ENCODE data around the gene HVCN1.

The HVCN1 gene

GRCh38 chr12:110619534-110619953, 69.4 kb downstream of the HVCN1 start:
- peak in 1 of 2 donors; percentile 5 for DNase-seq (ENCODE audit: low read depth in 1 of 2, low spot score in 1 of 2)

DNA sequence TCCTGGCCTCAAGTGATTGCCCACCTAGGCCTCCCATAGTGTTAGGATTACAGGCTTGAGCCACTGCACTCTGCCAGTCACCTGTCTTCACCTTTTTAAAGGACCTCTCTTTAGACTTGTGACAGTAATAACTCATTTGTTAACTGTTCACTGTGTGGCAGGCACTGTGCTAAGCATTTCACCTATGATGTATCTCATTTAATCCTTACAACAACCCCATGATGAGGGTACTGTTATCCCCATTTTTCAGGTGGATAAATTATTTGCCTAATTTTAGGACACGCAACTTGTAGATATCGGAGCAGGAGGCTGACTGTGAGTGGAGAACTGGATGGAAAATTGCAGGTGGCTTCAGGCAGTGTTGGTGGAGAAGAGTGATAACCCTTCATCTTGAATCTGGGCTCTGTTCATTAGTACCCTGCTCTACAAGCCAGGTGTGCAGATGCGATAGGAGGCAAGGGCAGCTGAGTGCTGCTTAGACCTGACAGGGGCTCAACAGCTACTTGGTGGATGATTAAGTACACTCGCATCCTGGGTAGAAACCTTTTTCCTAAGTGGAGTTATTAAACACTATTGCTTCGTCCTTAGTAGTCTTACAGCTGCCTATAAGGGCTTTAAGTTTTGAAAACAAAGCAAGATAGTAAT, 72.3 kb downstream of the HVCN1 start:
- DNase-seq (ENCODE audit: low read depth in 1 of 2, low spot score in 1 of 2) = no peak

- no peak for DNase-seq (ENCODE audit: low read depth in 1 of 2, low spot score in 1 of 2)
Measured at GRCh38 chr12:110615171-110615570, 73.7 kb downstream of the HVCN1 start.

DNA sequence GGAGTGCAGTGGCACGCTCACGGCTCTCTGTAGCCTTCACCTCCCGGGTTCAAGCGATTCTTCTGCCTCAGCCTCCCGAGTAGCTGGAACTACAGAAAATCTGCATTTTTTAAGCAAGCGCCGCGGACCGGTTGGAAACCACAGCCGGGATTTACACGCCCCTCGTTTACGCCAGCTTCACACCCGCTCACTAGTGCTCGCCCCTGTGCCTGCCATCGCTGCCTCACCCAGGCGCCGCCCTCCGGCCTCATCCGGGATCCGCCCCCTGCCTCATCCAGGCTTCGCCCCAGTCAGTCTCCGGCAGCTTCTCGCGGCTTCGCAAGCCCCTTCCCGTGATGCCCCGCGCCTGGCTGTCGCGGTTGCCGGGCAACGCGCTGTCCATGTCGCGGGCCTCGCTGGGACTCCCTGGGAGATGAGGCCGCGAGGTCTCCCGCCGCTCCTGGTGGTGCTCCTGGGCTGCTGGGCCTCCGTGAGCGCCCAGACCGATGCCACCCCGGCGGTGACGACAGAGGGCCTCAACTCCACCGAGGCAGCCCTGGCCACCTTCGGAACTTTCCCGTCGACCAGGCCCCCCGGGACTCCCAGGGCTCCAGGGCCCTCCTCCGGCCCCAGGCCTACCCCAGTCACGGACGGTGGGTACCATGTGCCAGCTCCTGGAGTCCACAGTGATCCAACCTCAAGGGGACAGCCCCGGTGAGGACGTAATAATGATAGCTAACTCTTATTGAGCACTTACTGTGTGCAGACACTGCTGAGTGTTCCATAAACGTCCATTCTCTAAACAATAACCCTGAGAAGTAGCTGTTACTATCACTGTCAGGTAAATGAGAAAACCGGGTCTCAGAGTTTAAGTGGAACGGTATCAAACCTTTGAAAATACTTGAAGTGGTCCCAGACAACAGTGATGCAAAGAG, 74.9 kb downstream of the HVCN1 start, which contains the start of gene TCTN1:
Gene TCTN1, plus strand, starts transcription at position 359 of the 914 bp plus-strand sequence. Its CDS starts 54 bp downstream, at position 413.
- DNase-seq (ENCODE audit: low read depth in 1 of 2, low spot score in 1 of 2) = peak; percentile 92 to 93

GRCh38 chr12:110613071-110613770, 75.7 kb downstream of the HVCN1 start:
- no peak for DNase-seq (ENCODE audit: low read depth in 1 of 2, low spot score in 1 of 2)

DNA sequence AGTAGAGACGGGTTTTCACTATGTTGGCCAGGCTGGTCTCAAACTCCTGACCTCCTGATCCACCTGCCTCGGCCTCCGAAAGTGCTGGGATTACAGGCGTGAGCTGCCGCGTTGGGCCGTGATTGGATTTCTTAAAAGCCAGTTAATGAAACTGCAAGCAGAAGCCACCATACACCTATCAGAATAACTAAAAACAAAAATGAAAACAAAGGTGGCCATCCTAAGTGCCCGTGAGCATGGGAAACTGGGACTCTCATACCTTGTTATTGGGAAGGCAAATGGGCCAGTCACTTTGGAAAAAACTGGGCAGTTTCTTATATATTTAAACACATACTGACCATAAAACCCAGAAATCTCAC, 82.7 kb downstream of the HVCN1 start:
- no peak for DNase-seq (ENCODE audit: low read depth in 1 of 2, low spot score in 1 of 2)

GRCh38 chr12:110602085-110602814, 86.7 kb downstream of the HVCN1 start:
- peak in 1 of 2 donors; percentile 27 for DNase-seq (ENCODE audit: low read depth in 1 of 2, low spot score in 1 of 2)

GRCh38 chr12:110600254-110600653, 88.7 kb downstream of the HVCN1 start:
- no peak for DNase-seq (ENCODE audit: low read depth in 1 of 2, low spot score in 1 of 2)

- DNase-seq (ENCODE audit: low read depth in 1 of 2, low spot score in 1 of 2) = no peak
Measured at GRCh38 chr12:110599334-110599733, 89.6 kb downstream of the HVCN1 start.

All from activated T-helper 1 cell treated with anti-CD3 and anti-CD28 coated beads, Interleukin-2, amount 50 U/mL, for 16 hours (primary cell).